T-helper 9 cell (primary cell): ENCODE results near the gene LRRN1.
"Not testable (repeated sequence)": the region's sequence is repeated elsewhere in the genome, so short reads cannot be mapped to it uniquely, and the experiment has no call there.

Source experiments
- DNase-seq: peaks from one replicate; pipeline ENCODE4 v3.0.0-alpha.2; 2020

Gene LRRN1

DNA sequence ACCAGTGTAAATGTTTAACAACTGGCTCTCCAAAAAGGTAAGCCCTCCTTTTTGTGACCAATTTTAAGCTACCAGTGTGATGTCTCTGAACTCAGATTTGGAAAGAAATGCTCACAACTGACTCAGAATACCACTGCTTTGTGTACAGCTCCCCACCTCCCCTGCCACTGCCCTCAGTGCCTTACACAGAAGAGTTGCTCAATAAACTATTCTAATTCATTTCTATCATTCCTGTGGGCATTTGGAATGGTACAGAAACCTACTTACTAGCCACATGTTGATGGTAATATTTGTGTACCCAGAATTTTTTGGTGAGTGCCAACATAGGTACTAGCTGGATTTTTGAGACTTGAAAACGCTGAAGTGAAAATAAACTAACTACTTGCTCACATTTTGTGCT lies 16.0 kb downstream of the LRRN1 start:
- DNase-seq: no peak

DNA sequence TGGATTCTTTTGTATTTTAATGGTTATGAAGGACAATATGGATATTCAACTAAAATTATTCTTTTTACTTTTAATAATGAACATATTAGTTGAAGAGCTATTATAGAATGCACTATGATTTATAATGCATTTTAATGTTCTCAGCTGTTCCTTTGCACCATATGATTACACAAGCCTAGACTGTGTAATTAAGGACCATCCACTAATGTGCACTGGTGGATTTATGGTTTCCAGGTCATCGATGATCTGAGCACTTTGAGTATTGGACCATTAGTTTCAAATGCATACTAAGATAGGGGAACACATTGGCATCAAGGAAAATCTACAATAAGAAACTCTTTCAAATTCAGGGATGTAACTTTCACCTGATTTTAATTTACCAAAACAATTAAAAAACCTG lies 16.8 kb downstream of the LRRN1 start:
- no peak for DNase-seq

- no peak for DNase-seq
Observed at GRCh38 chr3:3817865-3818264, 18.6 kb downstream of the LRRN1 start.

GRCh38 chr3:3821777-3822176 lies 22.5 kb downstream of the LRRN1 start:
- no peak for DNase-seq

DNA sequence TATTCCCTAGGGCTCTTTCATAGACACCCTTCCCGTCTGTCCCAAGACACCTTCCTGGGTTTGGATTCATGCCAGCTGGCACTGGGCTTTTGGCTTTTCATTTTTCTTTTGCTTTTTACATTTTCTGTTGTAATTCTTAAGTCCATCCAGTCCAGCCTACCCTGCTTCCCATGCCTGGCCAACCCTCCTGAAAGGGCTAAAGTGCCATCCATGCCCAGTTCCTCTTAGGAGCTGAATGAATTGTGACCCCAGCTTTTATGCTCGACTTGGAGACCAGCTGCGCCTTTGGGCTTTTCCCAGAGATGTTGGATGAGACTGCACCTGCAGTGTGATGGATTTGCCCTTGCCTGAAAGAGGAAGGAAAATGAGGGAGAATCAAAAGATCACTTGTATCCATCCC lies 25.8 kb downstream of the LRRN1 start:
- no peak for DNase-seq

DNA sequence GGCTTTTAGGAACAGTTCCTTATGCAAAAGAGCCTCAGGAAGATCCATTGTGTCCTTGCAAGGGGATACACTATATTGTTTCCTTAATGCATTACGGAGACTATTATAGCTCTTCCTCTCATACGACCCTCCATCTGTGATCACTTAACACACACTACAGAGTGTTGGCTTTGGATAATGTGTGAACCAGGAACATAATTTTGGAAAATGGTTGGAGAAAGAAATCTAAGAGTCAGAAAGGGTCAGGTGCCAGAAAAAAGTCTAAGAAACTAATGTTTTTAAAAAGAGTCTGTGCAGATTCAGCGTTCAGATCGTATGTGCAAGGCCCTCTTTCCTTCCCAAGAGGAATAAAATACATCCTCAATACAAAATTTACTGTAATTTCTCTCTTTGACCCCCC lies 27.3 kb downstream of the LRRN1 start:
- no peak for DNase-seq

GRCh38 chr3:3827111-3827510 lies 27.9 kb downstream of the LRRN1 start:
- DNase-seq: no peak

DNA sequence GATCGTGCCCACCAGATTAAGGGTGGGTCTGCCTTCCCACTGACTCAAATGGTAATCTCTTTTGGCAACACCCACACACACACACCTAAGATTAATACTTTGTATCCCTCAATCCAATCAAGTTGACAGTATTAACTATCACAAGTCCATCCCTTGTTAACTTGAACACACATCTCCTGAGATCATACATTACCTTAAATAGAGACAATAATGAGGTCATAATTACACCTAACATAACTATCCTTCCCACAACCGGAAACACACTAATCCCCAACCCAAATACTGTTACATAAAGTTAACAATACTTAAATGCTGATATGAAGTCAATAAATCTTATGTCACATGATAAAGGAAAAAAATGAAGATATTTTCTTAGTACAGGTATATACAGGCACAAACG lies 29.2 kb downstream of the LRRN1 start:
- not testable (repeated sequence) for DNase-seq

GRCh38 chr3:3836845-3837244 lies 37.6 kb downstream of the LRRN1 start:
- DNase-seq: no peak

GRCh38 chr3:3842356-3842755 lies 43.1 kb downstream of the LRRN1 start:
- no peak for DNase-seq

- no peak for DNase-seq
Observed at GRCh38 chr3:3847994-3848922, 49.0 kb downstream of the LRRN1 start.

GRCh38 chr3:3848923-3849275 lies 49.7 kb downstream of the LRRN1 start:
- DNase-seq: no peak

DNA sequence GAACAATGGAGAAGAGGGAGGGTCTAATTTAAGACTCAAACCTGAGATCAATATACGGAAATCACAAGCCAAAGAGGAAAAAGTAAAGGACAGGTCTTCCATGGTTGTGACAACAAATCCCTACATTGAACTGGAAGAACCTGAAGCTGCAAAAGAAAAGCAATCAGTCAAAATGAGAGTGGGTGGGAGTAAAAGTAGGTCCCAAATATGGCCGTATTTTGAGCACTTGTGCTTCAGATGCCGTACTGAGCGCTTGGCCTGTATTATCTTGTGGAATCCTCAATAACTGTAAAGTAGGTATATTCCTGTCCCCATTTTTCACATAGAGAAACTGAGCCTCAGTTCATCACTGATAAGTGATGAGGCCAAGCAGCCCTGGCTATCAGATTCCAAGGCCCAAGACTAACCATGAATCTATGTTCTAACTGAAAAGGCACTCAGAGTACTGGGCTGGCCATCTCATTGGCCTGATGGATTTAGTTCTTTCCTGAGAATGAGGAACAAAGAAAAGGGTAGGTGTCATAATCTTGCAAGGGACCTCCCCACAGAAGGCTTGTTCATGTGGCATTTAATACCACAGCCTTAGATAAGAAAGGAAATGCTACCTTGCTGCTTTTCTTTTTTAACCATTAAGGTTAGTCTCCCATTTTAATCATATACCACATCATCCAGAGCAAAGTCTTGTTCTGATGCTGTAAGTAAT lies 52.5 kb downstream of the LRRN1 start:
- DNase-seq: no peak

DNA sequence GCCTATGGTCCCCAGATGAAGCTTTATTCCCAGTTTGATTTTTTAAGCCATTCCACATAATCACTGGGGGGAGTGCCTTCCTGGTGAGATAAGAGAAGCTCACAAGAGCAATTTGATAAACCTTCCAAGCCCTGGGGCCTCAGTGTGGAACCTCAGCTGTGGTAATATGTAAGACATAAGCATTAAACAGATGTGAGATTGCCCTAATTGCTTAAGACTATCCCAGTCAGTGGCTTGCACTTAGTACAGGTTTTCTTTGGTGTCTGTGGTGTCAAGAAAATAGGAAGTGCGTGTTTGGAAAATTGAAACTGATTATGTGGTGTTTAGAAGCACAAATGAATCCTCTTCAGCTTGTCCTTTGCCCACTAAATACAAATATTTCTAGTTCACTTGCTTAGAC lies 54.3 kb downstream of the LRRN1 start:
- no peak for DNase-seq

- no peak for DNase-seq
Observed at GRCh38 chr3:3855056-3855455, 55.8 kb downstream of the LRRN1 start.

- no peak for DNase-seq
Observed at GRCh38 chr3:3860235-3860634, 61.0 kb downstream of the LRRN1 start.

DNA sequence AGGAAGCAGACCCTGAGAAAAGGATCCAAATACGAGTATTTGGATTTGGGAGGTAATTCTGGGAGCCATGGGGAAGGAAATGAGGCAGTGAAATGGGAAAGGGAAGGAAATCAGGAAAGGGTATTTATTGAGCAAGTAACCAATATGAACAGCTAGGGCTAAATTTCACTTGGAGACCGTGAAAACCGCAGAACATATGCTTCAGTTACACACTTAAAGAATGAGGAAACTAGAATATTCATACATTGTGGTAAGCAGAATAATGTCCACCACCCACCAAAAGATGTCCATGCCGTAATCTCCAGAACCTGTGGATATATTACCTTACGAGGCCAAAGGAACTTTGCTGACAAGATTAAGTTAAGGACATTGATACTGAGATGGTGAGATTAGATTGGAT lies 63.3 kb downstream of the LRRN1 start:
- no peak for DNase-seq

DNA sequence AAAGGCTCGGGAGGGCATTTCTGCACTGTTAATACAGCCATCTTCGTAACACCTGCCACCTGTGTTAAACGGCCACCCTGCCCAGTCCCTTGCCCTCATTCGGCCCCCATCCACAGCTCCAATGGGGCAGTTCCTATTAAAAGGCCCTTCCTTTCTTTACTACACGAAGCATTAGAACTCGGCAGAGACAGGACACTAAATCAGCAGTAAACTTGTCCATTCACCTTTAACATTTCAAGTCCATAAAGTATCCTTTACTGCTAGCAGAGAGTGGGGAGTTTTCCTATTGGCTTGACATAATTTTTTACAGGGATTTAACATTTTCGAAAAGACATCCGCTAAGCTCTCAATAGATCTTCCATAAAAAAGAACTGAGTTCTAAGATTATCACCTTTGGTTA lies 76.3 kb downstream of the LRRN1 start:
- DNase-seq: no peak

DNA sequence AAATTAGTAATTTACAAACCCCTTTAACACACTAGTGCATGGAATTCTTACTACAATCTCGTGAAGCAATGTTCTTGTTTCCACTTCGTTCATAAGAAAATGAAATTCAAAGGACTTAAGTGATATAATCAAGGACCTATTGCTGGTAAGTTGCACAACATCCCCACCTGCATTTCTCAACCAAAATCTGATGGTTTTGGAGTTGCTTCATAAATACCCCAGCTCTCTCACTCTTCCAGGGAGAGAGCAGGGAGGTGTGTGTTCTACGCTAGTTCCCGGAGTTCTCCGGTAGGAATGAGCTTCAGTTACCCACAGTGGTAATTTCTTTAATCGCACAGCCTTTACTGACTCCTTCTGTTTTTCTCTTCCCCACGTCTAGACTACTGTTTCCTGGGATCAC lies 81.8 kb downstream of the LRRN1 start:
- DNase-seq: no peak

GRCh38 chr3:3887311-3887710 lies 88.1 kb downstream of the LRRN1 start:
- DNase-seq: not testable (repeated sequence)

- no peak for DNase-seq
Observed at GRCh38 chr3:3893590-3893989, 94.4 kb downstream of the LRRN1 start.
